IMR-90 (cell line): ENCODE measurements around the gene CDHR3. TPM values are rescaled to one million over a fixed set of nuclear protein-coding genes. Genes with fewer than 3 reads are reported as not detected.

Source experiments
- ATAC-seq: fragments of 200-7000 bp; cut with Tn5 transposase; 2 replicates; pipeline ENCODE4 v1.9.1; 2020; ENCODE audit warnings: low read depth, mild to moderate bottlenecking, moderate library complexity
- BruUV-seq: library from RNA; stranded (reverse); fragments of 400-500 nt; replicated peaks from 2 replicates; lab custom pipeline; 2021; lab: Mats Ljungman, UMichigan
- CTCF ChIA-PET: fragments of 300-600 bp; formaldehyde crosslinking; extraction: SDS; loops from one replicate; lab custom pipeline; 2021; ENCODE audit warnings: antibody characterized with exemption; lab: Yijun Ruan, JAX
- POLR2A ChIA-PET: fragments of 300-600 bp; sonication (Branson Sonifier 250); formaldehyde crosslinking; loops from one replicate; lab custom pipeline; 2022; ENCODE audit warnings: antibody characterized with exemption; ENCODE audit not compliant: unreplicated experiment; lab: Charles Lee
- DNase-seq: peaks from one replicate; pipeline ENCODE4 v3.0.0; 2013
- H2AFZ ChIP-seq: replicated peaks from 2 replicates; pipeline ENCODE3; 2013; ENCODE audit warnings: low read length, mild to moderate bottlenecking; ENCODE audit not compliant: poor library complexity
- H2AK5ac ChIP-seq: 2 replicates; pipeline ENCODE4 v1.6.1; 2013; ENCODE audit warnings: low read depth, low read length, inconsistent platforms
- H2AK9ac ChIP-seq: replicated peaks from 2 replicates; pipeline ENCODE3; 2013; ENCODE audit warnings: mild to moderate bottlenecking, low read depth, low read length, moderate library complexity; ENCODE audit not compliant: poor library complexity
- H2BK120ac ChIP-seq: 2 replicates; pipeline ENCODE4 v1.6.1; 2013; ENCODE audit warnings: low read depth, low read length, inconsistent platforms
- H2BK15ac ChIP-seq: 3 replicates; pipeline ENCODE4 v1.6.1; 2013; ENCODE audit warnings: low read depth, low read length, inconsistent platforms
- H2BK20ac ChIP-seq: 2 replicates; pipeline ENCODE4 v1.6.1; 2013; ENCODE audit warnings: low read depth, mild to moderate bottlenecking, inconsistent platforms, low read length, moderate library complexity
- H2BK5ac ChIP-seq: 2 replicates; pipeline ENCODE4 v1.6.1; 2013; ENCODE audit warnings: mild to moderate bottlenecking, low read depth, low read length, inconsistent platforms; ENCODE audit not compliant: poor library complexity, severe bottlenecking
- H3K14ac ChIP-seq: replicated peaks from 2 replicates; pipeline ENCODE4 v1.6.1; 2013; ENCODE audit warnings: low read depth, low read length, inconsistent platforms
- H3K18ac ChIP-seq: 2 replicates; pipeline ENCODE4 v1.6.1; 2013; ENCODE audit warnings: low read depth, low read length, control low read depth
- H3K23ac ChIP-seq: 2 replicates; pipeline ENCODE4 v1.6.1; 2013; ENCODE audit warnings: low read depth, low read length, inconsistent platforms
- H3K27ac ChIP-seq: 2 replicates; pipeline ENCODE4 v1.5.1; 2013; ENCODE audit warnings: mild to moderate bottlenecking, control low read depth, low read length; ENCODE audit not compliant: insufficient read depth
- H3K27me3 ChIP-seq: 2 replicates; pipeline ENCODE4 v1.6.1; 2013; ENCODE audit warnings: low read length; ENCODE audit not compliant: control insufficient read depth, insufficient read depth
- H3K36me3 ChIP-seq: 2 replicates; pipeline ENCODE4 v1.6.1; 2013; ENCODE audit warnings: low read length, mixed read lengths; ENCODE audit not compliant: control insufficient read depth, insufficient read depth
- H3K4ac ChIP-seq: 2 replicates; pipeline ENCODE4 v1.6.1; 2013; ENCODE audit warnings: low read depth, low read length, inconsistent platforms
- H3K4me1 ChIP-seq: 2 replicates; pipeline ENCODE4 v1.6.1; 2013; ENCODE audit warnings: low read length, mixed read lengths; ENCODE audit not compliant: control insufficient read depth, insufficient read depth
- H3K4me2 ChIP-seq: 2 replicates; pipeline ENCODE4 v1.6.1; 2013; ENCODE audit warnings: low read depth, mild to moderate bottlenecking, control low read depth, low read length, moderate library complexity
- H3K4me3 ChIP-seq: 2 replicates; pipeline ENCODE4 v1.5.1; 2013; ENCODE audit warnings: low read depth, mild to moderate bottlenecking, control low read depth, low read length, moderate library complexity; ENCODE audit not compliant: insufficient read depth
- H3K56ac ChIP-seq: 2 replicates; pipeline ENCODE4 v1.6.1; 2013; ENCODE audit warnings: low read length, inconsistent platforms; ENCODE audit not compliant: insufficient read depth; ENCODE audit errors: extremely low read depth
- H3K79me1 ChIP-seq, 2 experiments: 2 replicates each; pipeline ENCODE4 v1.6.1; 2013; ENCODE audit warnings: low read length in 2 of 2, inconsistent platforms in 1 of 2, low read depth in 1 of 2
- H3K9ac ChIP-seq: 2 replicates; pipeline ENCODE4 v1.6.1; 2013; ENCODE audit warnings: low read depth, low read length, control low read depth
- H3K9me1 ChIP-seq: 2 replicates; pipeline ENCODE4 v1.6.1; 2013; ENCODE audit warnings: low read length, inconsistent platforms; ENCODE audit not compliant: insufficient read depth
- H3K9me3 ChIP-seq: 2 replicates; pipeline ENCODE4 v1.6.1; 2013; ENCODE audit warnings: low read length; ENCODE audit not compliant: control insufficient read depth, insufficient read depth
- H4K20me1 ChIP-seq: 2 replicates; pipeline ENCODE4 v1.6.1; 2013; ENCODE audit warnings: low read length, inconsistent platforms; ENCODE audit not compliant: insufficient read depth
- H4K5ac ChIP-seq: 2 replicates; pipeline ENCODE4 v1.6.1; 2013; ENCODE audit warnings: mild to moderate bottlenecking, low read depth, low read length, control low read depth
- H4K8ac ChIP-seq, 2 experiments: 2 replicates each; pipeline ENCODE4 v1.6.1; 2013; ENCODE audit warnings: low read depth in 2 of 2, low read length in 2 of 2, control low read depth in 1 of 2, inconsistent platforms in 1 of 2
- H4K91ac ChIP-seq: 2 replicates; pipeline ENCODE4 v1.6.1; 2013; ENCODE audit warnings: low read depth, low read length, inconsistent platforms; ENCODE audit not compliant: insufficient read depth
- BHLHE40 ChIP-seq: fragments of 150-350 bp; IDR thresholded peaks from 2 replicates; pipeline ENCODE4 v1.6.1; 2016; ENCODE audit warnings: mild to moderate bottlenecking, low read depth, low read length
- CEBPB ChIP-seq: IDR thresholded peaks from 2 replicates; pipeline ENCODE4 v1.6.1; 2012; ENCODE audit warnings: low read depth, low read length, improper control_type of control experiment
- CHD1 ChIP-seq: IDR thresholded peaks from 2 replicates; pipeline ENCODE4 v1.6.1; 2012; ENCODE audit warnings: low read depth, low read length, improper control_type of control experiment
- CTCF ChIP-seq: conservative IDR thresholded peaks from 2 replicates; pipeline ENCODE4 v1.5.1; 2012; ENCODE audit warnings: mild to moderate bottlenecking, low read depth, low read length, improper control_type of control experiment
- ELK1 ChIP-seq: fragments of 150-350 bp; IDR thresholded peaks from 2 replicates; pipeline ENCODE4 v1.6.1; 2016; ENCODE audit warnings: low read depth, mild to moderate bottlenecking, low read length, moderate library complexity, borderline replicate concordance
- FOS ChIP-seq: fragments of 150-350 bp; IDR thresholded peaks from 2 replicates; pipeline ENCODE4 v1.6.1; 2016; ENCODE audit warnings: low read depth, low read length
- MAFK ChIP-seq: IDR thresholded peaks from 2 replicates; pipeline ENCODE4 v1.6.1; 2012; ENCODE audit warnings: low read depth, low read length, improper control_type of control experiment
- MAZ ChIP-seq: IDR thresholded peaks from 2 replicates; pipeline ENCODE4 v1.6.1; 2012; ENCODE audit warnings: low read depth, mild to moderate bottlenecking, low read length, improper control_type of control experiment, moderate library complexity, borderline replicate concordance
- MXI1 ChIP-seq: IDR thresholded peaks from 2 replicates; pipeline ENCODE4 v1.6.1; 2012; ENCODE audit warnings: low read depth, mild to moderate bottlenecking, low read length, moderate library complexity, borderline replicate concordance
- NFE2L2 ChIP-seq: fragments of 150-350 bp; IDR thresholded peaks from 2 replicates; pipeline ENCODE4 v1.6.1; 2016; ENCODE audit warnings: low read depth, mild to moderate bottlenecking, low read length
- POLR2A ChIP-seq: IDR thresholded peaks from 2 replicates; pipeline ENCODE4 v1.6.1; 2012; ENCODE audit warnings: mild to moderate bottlenecking, low read depth, low read length
- RCOR1 ChIP-seq: IDR thresholded peaks from 2 replicates; pipeline ENCODE4 v1.6.1; 2012; ENCODE audit warnings: mild to moderate bottlenecking, low read length, improper control_type of control experiment; ENCODE audit not compliant: insufficient replicate concordance
- RFX5 ChIP-seq: IDR thresholded peaks from 2 replicates; pipeline ENCODE4 v1.8.0; 2012; ENCODE audit warnings: low read depth, mild to moderate bottlenecking, low read length, moderate library complexity
- SMC3 ChIP-seq: fragments of 150-350 bp; IDR thresholded peaks from 2 replicates; pipeline ENCODE4 v1.6.1; 2016; ENCODE audit warnings: low read depth, mild to moderate bottlenecking, antibody characterized with exemption, low read length, moderate library complexity
- USF2 ChIP-seq: fragments of 150-350 bp; IDR thresholded peaks from 2 replicates; pipeline ENCODE4 v1.6.1; 2017; ENCODE audit warnings: mild to moderate bottlenecking, antibody characterized with exemption, low read length, low read depth
- WGBS, 2 experiments: methylation state at CpG; one replicate each; pipeline versions ENCODE4 v1.1.5 to v1.1.7; 2013; ENCODE audit warnings: missing lambda C conversion rate in 2 of 2; ENCODE audit not compliant: insufficient read length in 1 of 2; ENCODE audit errors: extremely low coverage in 2 of 2; 5-methylcytosine and 5-hydroxymethylcytosine counted together
- dilution Hi-C: fragments of 300-500 bp; cut with HindIII; formaldehyde crosslinking; loops from one replicate; pipeline ENCODE4 v1.14.3; 2018; ENCODE audit warnings: low sequenced_read_pairs; ENCODE audit not compliant: unreplicated experiment
- in situ Hi-C: fragments of 300-500 bp; cut with MboI; formaldehyde crosslinking; loops from 3 replicates; pipeline ENCODE4 v1.14.3; 2019; ENCODE audit warnings: low sequenced_read_pairs, inconsistent platforms, mixed read lengths
- intact Hi-C: fragments of 100-400 bp; cut with micrococcal nuclease; formaldehyde crosslinking; loops from 2 replicates; pipeline ENCODE4 v1.10.0; 2022
- polyA plus RNA-seq, 3 experiments: library from polyadenylated mRNA; depleted of rRNA; stranded (reverse); fragments of >200 nt; gene quantifications; 2 replicates each; pipeline ENCODE4 v1.2.3, GENCODE V29; 2012; ENCODE audit warnings: low replicate concordance in 1 of 3
- total RNA-seq: library from RNA; depleted of rRNA; stranded (reverse); fragments of >200 nt; gene quantifications from 2 replicates; pipeline ENCODE4 v1.2.3, GENCODE V29; 2012

CDHR3 gene
- total and polyA plus RNA-seq, 2 of the 4 experiments (the other 2 are of a cell fraction): 0.96 to 1.6 TPM

- Histone ChIP-seq H3K4me3 (no peak overlapping the region), H3K56ac (no peak overlapping the region), H3K9me1 (peaks cover 5% of the 10 kb centered on the region; the same call in 1 of the 2 replicates), H3K23ac (no peak overlapping the region), H2BK5ac (no peak overlapping the region), H2BK20ac (no peak overlapping the region), H3K27me3 (peaks cover 5% of the 10 kb centered on the region; the same call in 1 of the 2 replicates), H4K91ac (no peak overlapping the region), H3K4me1 (peaks cover 7% of the 10 kb centered on the region), H3K14ac (no peak overlapping the region), H3K4ac (no peak overlapping the region), H4K20me1 (no peaks in the 10 kb centered on the region), H2BK120ac (no peak overlapping the region), H4K8ac (no peak overlapping the region), H3K36me3 (no peaks in the 10 kb centered on the region), H3K27ac (no peak overlapping the region), H3K18ac (no peak overlapping the region), H2AK9ac (no peak overlapping the region), H3K9me3 (no peaks in the 10 kb centered on the region), H2AK5ac (no peak overlapping the region), H2AFZ (no peak overlapping the region), H4K5ac (no peak overlapping the region), H3K4me2 (no peak overlapping the region), H3K79me1 (no peaks in the 10 kb centered on the region), H2BK15ac (no peak overlapping the region), H3K9ac (no peak overlapping the region)
- intact Hi-C loops (no loop called here), dilution Hi-C loops (no loop called here), in situ Hi-C loops (no loop called here)
- no CpG with 5 or more reads among the region's 2 CpGs for WGBS, 2 experiments
- ChIA-PET CTCF (no interaction called here), POLR2A (no interaction called here)
- TF ChIP-seq RCOR1 (no peak), MXI1 (no peak), RFX5 (no peak), POLR2A (no peak), USF2 (no peak), SMC3 (no peak), NFE2L2 (no peak), BHLHE40 (no peak), CTCF (no peak), MAZ (no peak), CHD1 (no peak), MAFK (no peak), ELK1 (no peak), CEBPB (no peak), FOS (no peak)
- BruUV-seq: no TSS peak
- ATAC-seq (no peak), DNase-seq (no peak)
Observed at GRCh38 chr7:106026101-106026500, 63.0 kb downstream of the CDHR3 start.
